ENCODE results near the gene XRCC3. TPM values are rescaled to one million over a fixed set of nuclear protein-coding genes. Genes with fewer than 3 reads are reported as not detected.

Gene XRCC3
- total and polyA plus RNA-seq, 2 experiments from 2014 or later, result 7.7 to 9.1 TPM

DNA sequence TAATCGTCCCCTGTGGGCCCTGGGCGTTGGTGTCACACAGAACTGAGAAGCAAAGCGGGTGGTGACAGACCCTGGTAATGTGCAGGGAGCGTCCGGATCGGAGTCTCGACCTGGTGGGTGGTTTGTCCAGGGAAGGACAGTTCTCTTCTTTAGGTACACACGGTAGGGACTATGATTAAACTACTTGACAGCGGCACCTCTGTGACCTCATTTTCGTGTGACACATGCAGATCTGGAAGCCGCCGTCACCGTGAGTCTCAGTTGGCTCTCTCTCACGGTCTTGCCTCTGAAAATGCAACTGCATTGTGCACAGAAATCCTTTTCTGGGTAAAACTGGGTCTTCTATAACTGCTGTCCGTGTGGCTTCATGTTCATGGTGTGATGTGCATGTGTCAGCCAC, 32.1 kb downstream of the XRCC3 start:
- Histone ChIP-seq H3K4me1 (ENCODE audit: insufficient read depth) (no peaks in the 10 kb centered on the region), H3K27ac (no peak overlapping the region), H3K27me3 (no peaks in the 10 kb centered on the region), H3K9me2 (replicated peaks; ENCODE audit: insufficient read depth) (no peaks in the 10 kb centered on the region), H3K4me2 (no peak overlapping the region), H3K79me2 (peaks cover 2% of the 10 kb centered on the region), H2AFZ (no peak overlapping the region), H3K4me3 (no peak overlapping the region), H3K9me3 (ENCODE audit: low read depth) (no peaks in the 10 kb centered on the region), H4K20me1 (ENCODE audit: insufficient read depth, poor library complexity, severe bottlenecking) (peaks cover 3% of the 10 kb centered on the region), H3K36me3 (replicated peaks; ENCODE audit: insufficient read depth, low read depth) (no peaks in the 10 kb centered on the region)
- TF ChIP-seq EZH2phosphoT487 (IDR thresholded peaks at IDR 0.05; ENCODE audit: low read depth, severe bottlenecking, unreplicated experiment) (no peak), EZH2 (IDR thresholded peaks at IDR 0.05; ENCODE audit: borderline replicate concordance) (no peak)
- TF ChIP-seq, protein P1, sequence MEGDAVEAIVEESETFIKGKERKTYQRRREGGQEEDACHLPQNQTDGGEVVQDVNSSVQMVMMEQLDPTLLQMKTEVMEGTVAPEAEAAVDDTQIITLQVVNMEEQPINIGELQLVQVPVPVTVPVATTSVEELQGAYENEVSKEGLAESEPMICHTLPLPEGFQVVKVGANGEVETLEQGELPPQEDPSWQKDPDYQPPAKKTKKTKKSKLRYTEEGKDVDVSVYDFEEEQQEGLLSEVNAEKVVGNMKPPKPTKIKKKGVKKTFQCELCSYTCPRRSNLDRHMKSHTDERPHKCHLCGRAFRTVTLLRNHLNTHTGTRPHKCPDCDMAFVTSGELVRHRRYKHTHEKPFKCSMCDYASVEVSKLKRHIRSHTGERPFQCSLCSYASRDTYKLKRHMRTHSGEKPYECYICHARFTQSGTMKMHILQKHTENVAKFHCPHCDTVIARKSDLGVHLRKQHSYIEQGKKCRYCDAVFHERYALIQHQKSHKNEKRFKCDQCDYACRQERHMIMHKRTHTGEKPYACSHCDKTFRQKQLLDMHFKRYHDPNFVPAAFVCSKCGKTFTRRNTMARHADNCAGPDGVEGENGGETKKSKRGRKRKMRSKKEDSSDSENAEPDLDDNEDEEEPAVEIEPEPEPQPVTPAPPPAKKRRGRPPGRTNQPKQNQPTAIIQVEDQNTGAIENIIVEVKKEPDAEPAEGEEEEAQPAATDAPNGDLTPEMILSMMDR (IDR thresholded peaks at IDR 0.05; ENCODE audit: poor library complexity), result no peak
- DNase-seq (ENCODE audit: low spot score), result no peak
- WGBS (ENCODE audit: low lambda C conversion rate, missing lambda C conversion rate), result 89% methylated on average over 15 of the region's 15 CpGs

DNA sequence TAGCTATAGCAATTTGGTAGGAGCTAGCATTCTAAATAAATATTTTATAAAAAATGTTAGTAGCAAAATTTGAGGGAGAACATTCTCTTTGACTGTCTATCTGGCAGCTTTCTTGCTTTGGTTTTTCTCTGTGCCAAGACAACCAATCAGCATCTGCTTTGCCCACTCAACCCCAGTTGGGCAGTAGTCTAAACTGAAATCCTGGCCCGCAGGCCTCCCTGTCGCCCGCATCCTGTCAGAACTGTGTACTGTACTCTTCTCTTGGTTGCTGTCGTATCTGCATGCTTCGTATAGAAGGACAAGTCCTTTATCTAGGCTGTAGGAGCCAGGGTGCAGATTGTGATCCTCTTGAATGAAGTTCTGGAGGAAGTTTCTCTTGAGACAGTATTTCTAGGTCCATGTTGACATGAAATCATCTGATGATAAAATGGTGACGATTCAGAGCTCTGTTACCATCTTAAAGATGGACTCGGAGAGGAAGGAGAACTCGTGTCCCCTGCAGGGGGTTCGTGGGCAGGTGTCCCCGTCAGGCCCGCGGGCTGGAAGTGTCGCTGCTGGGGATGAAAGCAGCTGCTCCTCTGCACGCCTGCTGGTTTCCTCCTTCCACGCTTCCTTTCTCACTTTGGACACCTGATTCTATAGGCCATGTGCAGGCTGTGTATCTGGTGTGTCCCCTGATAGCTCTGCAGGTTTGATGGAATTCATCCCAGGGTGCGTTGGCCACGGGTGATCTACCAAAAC, 34.6 kb downstream of the XRCC3 start:
- H3K4me2 ChIP-seq, result no peak overlapping the region
- DNase-seq (ENCODE audit: low spot score), result no peak
- TF ChIP-seq, protein P1 (IDR thresholded peaks at IDR 0.05; ENCODE audit: poor library complexity), result no peak
- TF ChIP-seq EZH2 (IDR thresholded peaks at IDR 0.05; ENCODE audit: borderline replicate concordance) (no peak), EZH2phosphoT487 (IDR thresholded peaks at IDR 0.05; ENCODE audit: low read depth, severe bottlenecking, unreplicated experiment) (no peak)
- H3K4me1 ChIP-seq (ENCODE audit: insufficient read depth), result no peaks in the 10 kb centered on the region
- no peak overlapping the region for H3K27ac ChIP-seq
- WGBS (ENCODE audit: low lambda C conversion rate, missing lambda C conversion rate), result 91% methylated on average over 17 of the region's 17 CpGs
- H3K9me2 ChIP-seq (replicated peaks; ENCODE audit: insufficient read depth), result no peaks in the 10 kb centered on the region
- no peak overlapping the region for H3K4me3 ChIP-seq
- H3K79me2 ChIP-seq, result peaks cover 2% of the 10 kb centered on the region
- no peaks in the 10 kb centered on the region for H3K9me3 ChIP-seq (ENCODE audit: low read depth)
- H3K36me3 ChIP-seq (replicated peaks; ENCODE audit: insufficient read depth, low read depth), result no peaks in the 10 kb centered on the region
- no peaks in the 10 kb centered on the region for H3K27me3 ChIP-seq
- peaks cover 3% of the 10 kb centered on the region for H4K20me1 ChIP-seq (ENCODE audit: insufficient read depth, poor library complexity, severe bottlenecking)
- no peak overlapping the region for H2AFZ ChIP-seq

DNA sequence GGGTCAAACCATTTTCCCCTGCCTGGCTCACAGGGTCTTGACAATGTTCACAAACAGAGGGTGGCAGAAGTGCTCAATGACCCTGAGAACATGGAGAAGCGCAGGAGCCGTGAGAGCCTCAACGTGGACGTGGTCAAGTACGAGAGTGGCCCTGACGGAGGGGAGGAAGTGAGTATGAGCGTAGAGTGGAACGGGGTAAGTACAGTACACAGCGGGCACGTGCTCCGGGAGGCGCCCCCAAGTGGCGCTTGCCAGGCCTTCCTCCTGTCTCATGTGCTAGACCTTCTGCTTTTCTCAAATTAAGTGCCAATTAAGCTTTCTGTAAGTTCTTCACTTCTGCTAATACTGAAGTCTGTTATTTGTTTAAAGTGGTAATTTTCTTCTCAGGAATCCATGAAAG, 35.9 kb downstream of the XRCC3 start:
- DNase-seq (ENCODE audit: low spot score), result no peak
- TF ChIP-seq, protein P1 (IDR thresholded peaks at IDR 0.05; ENCODE audit: poor library complexity), result peak; percentile 42
- no peak for TF ChIP-seq EZH2 (IDR thresholded peaks at IDR 0.05; ENCODE audit: borderline replicate concordance)
- Histone ChIP-seq H3K4me2 (no peak overlapping the region), H3K27me3 (no peaks in the 10 kb centered on the region), H3K9me3 (ENCODE audit: low read depth) (no peaks in the 10 kb centered on the region), H3K4me3 (no peak overlapping the region), H3K4me1 (ENCODE audit: insufficient read depth) (no peaks in the 10 kb centered on the region), H3K9me2 (replicated peaks; ENCODE audit: insufficient read depth) (no peaks in the 10 kb centered on the region), H4K20me1 (ENCODE audit: insufficient read depth, poor library complexity, severe bottlenecking) (peaks cover 3% of the 10 kb centered on the region), H3K27ac (no peak overlapping the region), H3K79me2 (peaks cover 2% of the 10 kb centered on the region), H3K36me3 (replicated peaks; ENCODE audit: insufficient read depth, low read depth) (no peaks in the 10 kb centered on the region), H2AFZ (no peak overlapping the region)
- WGBS (ENCODE audit: low lambda C conversion rate, missing lambda C conversion rate), result 89% methylated on average over 13 of the region's 13 CpGs
